ENCODE results near the gene PDK4.
"Not testable (repeated sequence)": the region's sequence is repeated elsewhere in the genome, so short reads cannot be mapped to it uniquely, and the experiment has no call there.

The PDK4 gene

GRCh38 chr7:95558864-95559263, 37.5 kb downstream of the PDK4 start:
- Histone ChIP-seq H3K4me3 (replicated peaks; ENCODE audit: insufficient read depth, low read length) (no peak overlapping the region), H3K27me3 (ENCODE audit: insufficient read depth, poor library complexity, severe bottlenecking) (no peaks in the 10 kb centered on the region), H3K27ac (replicated peaks) (no peak overlapping the region)
- TF ChIP-seq REST (IDR thresholded peaks at IDR 0.05; ENCODE audit: insufficient replicate concordance, low read depth) = no peak
- TF ChIP-seq CTCF (IDR thresholded peaks at IDR 0.05; ENCODE audit: insufficient read depth, low read length) = no peak
- TF ChIP-seq GABPA (IDR thresholded peaks at IDR 0.05; ENCODE audit: low read depth) = no peak
- no peak for TF ChIP-seq SPI1 (IDR thresholded peaks at IDR 0.05; ENCODE audit: borderline replicate concordance, low read depth)
- no peak for TF ChIP-seq POLR2AphosphoS5 (IDR thresholded peaks at IDR 0.05; ENCODE audit: low read depth)
- no peak for DNase-seq (ENCODE audit: low read depth in 1 of 2, low spot score in 1 of 2)

- Histone ChIP-seq H3K4me3 (replicated peaks; ENCODE audit: insufficient read depth, low read length) (no peak overlapping the region), H3K27me3 (ENCODE audit: insufficient read depth, poor library complexity, severe bottlenecking) (no peaks in the 10 kb centered on the region), H3K27ac (replicated peaks) (no peak overlapping the region)
- no peak for DNase-seq (ENCODE audit: low read depth in 1 of 2, low spot score in 1 of 2)
- TF ChIP-seq REST (IDR thresholded peaks at IDR 0.05; ENCODE audit: insufficient replicate concordance, low read depth) (no peak), POLR2AphosphoS5 (IDR thresholded peaks at IDR 0.05; ENCODE audit: low read depth) (no peak), CTCF (IDR thresholded peaks at IDR 0.05; ENCODE audit: insufficient read depth, low read length) (no peak), GABPA (IDR thresholded peaks at IDR 0.05; ENCODE audit: low read depth) (no peak), SPI1 (IDR thresholded peaks at IDR 0.05; ENCODE audit: borderline replicate concordance, low read depth) (no peak)
Measured at GRCh38 chr7:95556777-95557176, 39.5 kb downstream of the PDK4 start.

GRCh38 chr7:95553939-95554338, 42.4 kb downstream of the PDK4 start:
- Histone ChIP-seq H3K27me3 (ENCODE audit: insufficient read depth, poor library complexity, severe bottlenecking) (no peaks in the 10 kb centered on the region), H3K4me3 (replicated peaks; ENCODE audit: insufficient read depth, low read length) (no peak overlapping the region), H3K27ac (replicated peaks) (no peak overlapping the region)
- DNase-seq (ENCODE audit: low read depth in 1 of 2, low spot score in 1 of 2) = no peak
- TF ChIP-seq POLR2AphosphoS5 (IDR thresholded peaks at IDR 0.05; ENCODE audit: low read depth) = no peak
- no peak for TF ChIP-seq GABPA (IDR thresholded peaks at IDR 0.05; ENCODE audit: low read depth)
- no peak for TF ChIP-seq REST (IDR thresholded peaks at IDR 0.05; ENCODE audit: insufficient replicate concordance, low read depth)
- TF ChIP-seq SPI1 (IDR thresholded peaks at IDR 0.05; ENCODE audit: borderline replicate concordance, low read depth) = no peak
- no peak for TF ChIP-seq CTCF (IDR thresholded peaks at IDR 0.05; ENCODE audit: insufficient read depth, low read length)

- not testable (repeated sequence) for H3K27me3 ChIP-seq (ENCODE audit: insufficient read depth, poor library complexity, severe bottlenecking); H3K4me3 ChIP-seq (replicated peaks; ENCODE audit: insufficient read depth, low read length); DNase-seq (ENCODE audit: low read depth in 1 of 2, low spot score in 1 of 2); H3K27ac ChIP-seq (replicated peaks)
Measured at GRCh38 chr7:95552010-95552926, 44.0 kb downstream of the PDK4 start.

Data from HL-60 (cell line).